Measurements from ENCODE around the gene NIN.

The NIN gene

DNA sequence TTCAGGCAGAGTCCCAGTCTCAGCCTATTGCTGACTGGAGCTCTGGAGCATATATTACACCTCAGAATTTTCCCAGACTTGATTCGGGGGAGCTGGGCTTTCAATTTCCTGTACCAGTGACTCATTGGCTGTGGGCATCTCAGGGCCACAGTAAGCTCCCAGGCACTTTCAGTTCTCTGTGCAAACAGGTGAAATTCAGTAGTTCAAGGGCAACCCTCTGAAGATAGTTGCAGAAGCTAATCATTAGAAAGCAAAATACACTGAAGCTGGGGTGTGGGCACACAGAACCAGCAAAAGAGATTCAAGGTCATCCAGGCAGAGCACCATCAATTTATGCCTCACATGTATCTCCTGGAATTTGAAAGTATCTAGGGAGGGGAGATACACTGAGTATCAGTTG lies 8.1 kb upstream of the NIN start:
- DNase-seq (no peak), ATAC-seq (ENCODE audit: insufficient read depth, low read depth) (no peak)
- Histone ChIP-seq H3K9ac (ENCODE audit: low read depth, low read length) (no peak overlapping the region), H3K9me3 (ENCODE audit: insufficient read depth, low read length, severe bottlenecking) (no peaks in the 10 kb centered on the region), H3K27ac (ENCODE audit: low read length) (no peak overlapping the region), H3K4me3 (ENCODE audit: low read depth in 1 of 2, low read length in 2 of 2) (no peak overlapping the region), H3K4me2 (ENCODE audit: insufficient read depth, low read length) (no peak overlapping the region), H4K20me1 (ENCODE audit: insufficient read depth, low read length) (no peaks in the 10 kb centered on the region), H2AFZ (ENCODE audit: low read depth, low read length) (no peak overlapping the region), H3K27me3 (ENCODE audit: insufficient read depth, low read length, poor library complexity) (no peaks in the 10 kb centered on the region), H3K79me2 (ENCODE audit: insufficient read depth, low read length) (no peaks in the 10 kb centered on the region), H3K4me1 (ENCODE audit: insufficient read depth, low read length) (peaks cover 19% of the 10 kb centered on the region), H3K36me3 (ENCODE audit: insufficient read depth, low read length) (no peaks in the 10 kb centered on the region)
- TF ChIP-seq, protein P1, sequence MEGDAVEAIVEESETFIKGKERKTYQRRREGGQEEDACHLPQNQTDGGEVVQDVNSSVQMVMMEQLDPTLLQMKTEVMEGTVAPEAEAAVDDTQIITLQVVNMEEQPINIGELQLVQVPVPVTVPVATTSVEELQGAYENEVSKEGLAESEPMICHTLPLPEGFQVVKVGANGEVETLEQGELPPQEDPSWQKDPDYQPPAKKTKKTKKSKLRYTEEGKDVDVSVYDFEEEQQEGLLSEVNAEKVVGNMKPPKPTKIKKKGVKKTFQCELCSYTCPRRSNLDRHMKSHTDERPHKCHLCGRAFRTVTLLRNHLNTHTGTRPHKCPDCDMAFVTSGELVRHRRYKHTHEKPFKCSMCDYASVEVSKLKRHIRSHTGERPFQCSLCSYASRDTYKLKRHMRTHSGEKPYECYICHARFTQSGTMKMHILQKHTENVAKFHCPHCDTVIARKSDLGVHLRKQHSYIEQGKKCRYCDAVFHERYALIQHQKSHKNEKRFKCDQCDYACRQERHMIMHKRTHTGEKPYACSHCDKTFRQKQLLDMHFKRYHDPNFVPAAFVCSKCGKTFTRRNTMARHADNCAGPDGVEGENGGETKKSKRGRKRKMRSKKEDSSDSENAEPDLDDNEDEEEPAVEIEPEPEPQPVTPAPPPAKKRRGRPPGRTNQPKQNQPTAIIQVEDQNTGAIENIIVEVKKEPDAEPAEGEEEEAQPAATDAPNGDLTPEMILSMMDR (IDR thresholded peaks at IDR 0.05; ENCODE audit: borderline replicate concordance, extremely low read depth, low read length, poor library complexity, severe bottlenecking) = no peak
- no peak for TF ChIP-seq EZH2 (IDR thresholded peaks at IDR 0.05; ENCODE audit: borderline replicate concordance, low read depth, low read length, severe bottlenecking)

GRCh38 chr14:50837850-50838470 lies 7.0 kb upstream of the NIN start:
- no peaks in the 10 kb centered on the region for H4K20me1 ChIP-seq (ENCODE audit: insufficient read depth, low read length)
- H3K27ac ChIP-seq (ENCODE audit: low read length) = no peak overlapping the region
- H3K36me3 ChIP-seq (ENCODE audit: insufficient read depth, low read length) = no peaks in the 10 kb centered on the region
- ATAC-seq (ENCODE audit: insufficient read depth, low read depth) = no peak
- H3K27me3 ChIP-seq (ENCODE audit: insufficient read depth, low read length, poor library complexity) = no peaks in the 10 kb centered on the region
- no peaks in the 10 kb centered on the region for H3K79me2 ChIP-seq (ENCODE audit: insufficient read depth, low read length)
- H3K4me2 ChIP-seq (ENCODE audit: insufficient read depth, low read length) = no peak overlapping the region
- H3K4me3 ChIP-seq (ENCODE audit: low read depth in 1 of 2, low read length in 2 of 2) = no peak overlapping the region
- H3K9me3 ChIP-seq (ENCODE audit: insufficient read depth, low read length, severe bottlenecking) = no peaks in the 10 kb centered on the region
- no peak for DNase-seq
- peaks cover 19% of the 10 kb centered on the region for H3K4me1 ChIP-seq (ENCODE audit: insufficient read depth, low read length)
- TF ChIP-seq, protein P1 (IDR thresholded peaks at IDR 0.05; ENCODE audit: borderline replicate concordance, extremely low read depth, low read length, poor library complexity, severe bottlenecking) = no peak
- no peak for TF ChIP-seq EZH2 (IDR thresholded peaks at IDR 0.05; ENCODE audit: borderline replicate concordance, low read depth, low read length, severe bottlenecking)
- H2AFZ ChIP-seq (ENCODE audit: low read depth, low read length) = no peak overlapping the region
- H3K9ac ChIP-seq (ENCODE audit: low read depth, low read length) = no peak overlapping the region

DNA sequence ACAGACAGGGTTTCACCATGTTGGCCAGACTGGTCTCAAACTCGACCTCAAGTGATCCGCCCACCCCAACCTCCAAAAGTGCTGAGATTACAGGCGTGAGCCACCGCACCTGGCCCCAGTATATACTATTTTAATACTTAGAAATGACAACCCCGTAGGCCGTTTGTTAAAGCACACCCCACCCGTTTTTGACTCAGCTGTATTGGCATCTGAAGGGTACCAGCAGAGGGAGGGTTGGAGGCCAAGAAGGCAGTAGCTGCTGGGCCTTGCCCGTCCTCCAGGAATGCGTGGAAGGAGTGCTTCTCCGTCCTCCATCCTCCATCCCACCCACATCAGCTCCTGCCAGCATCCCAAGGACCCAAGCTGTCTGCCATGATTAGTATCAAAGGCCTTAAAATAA lies 6.3 kb upstream of the NIN start:
- H4K20me1 ChIP-seq (ENCODE audit: insufficient read depth, low read length) = no peaks in the 10 kb centered on the region
- no peak overlapping the region for H3K4me3 ChIP-seq (ENCODE audit: low read depth in 1 of 2, low read length in 2 of 2)
- no peak for TF ChIP-seq EZH2 (IDR thresholded peaks at IDR 0.05; ENCODE audit: borderline replicate concordance, low read depth, low read length, severe bottlenecking)
- TF ChIP-seq, protein P1 (IDR thresholded peaks at IDR 0.05; ENCODE audit: borderline replicate concordance, extremely low read depth, low read length, poor library complexity, severe bottlenecking) = no peak
- no peaks in the 10 kb centered on the region for H3K9me3 ChIP-seq (ENCODE audit: insufficient read depth, low read length, severe bottlenecking)
- H2AFZ ChIP-seq (ENCODE audit: low read depth, low read length) = no peak overlapping the region
- H3K27me3 ChIP-seq (ENCODE audit: insufficient read depth, low read length, poor library complexity) = no peaks in the 10 kb centered on the region
- no peaks in the 10 kb centered on the region for H3K79me2 ChIP-seq (ENCODE audit: insufficient read depth, low read length)
- DNase-seq = no peak
- no peak overlapping the region for H3K27ac ChIP-seq (ENCODE audit: low read length)
- H3K4me1 ChIP-seq (ENCODE audit: insufficient read depth, low read length) = peaks cover 24% of the 10 kb centered on the region
- no peak overlapping the region for H3K9ac ChIP-seq (ENCODE audit: low read depth, low read length)
- no peaks in the 10 kb centered on the region for H3K36me3 ChIP-seq (ENCODE audit: insufficient read depth, low read length)
- no peak overlapping the region for H3K4me2 ChIP-seq (ENCODE audit: insufficient read depth, low read length)
- ATAC-seq (ENCODE audit: insufficient read depth, low read depth) = no peak

All from DND-41 (cell line).